IPS-NIHi11 (cell line): Measurements from ENCODE around the gene KCNK18.
"Not testable (repeated sequence)": the region's sequence is repeated elsewhere in the genome, so short reads cannot be mapped to it uniquely, and the experiment has no call there.

Source experiments
- DNase-seq: peaks from one replicate; pipeline ENCODE4 v3.0.0; 2012; ENCODE audit warnings: mixed read lengths, low spot score

The KCNK18 gene

GRCh38 chr10:117222552-117222951 is 25.3 kb downstream of the KCNK18 start:
- no peak for DNase-seq

- no peak for DNase-seq
Observed at GRCh38 chr10:117222976-117223692, 25.8 kb downstream of the KCNK18 start.

- DNase-seq, result no peak
Observed at GRCh38 chr10:117223693-117224430, 26.6 kb downstream of the KCNK18 start.

GRCh38 chr10:117224881-117225280 is 27.6 kb downstream of the KCNK18 start:
- DNase-seq, result no peak

- peak; percentile 85 for DNase-seq
Observed at GRCh38 chr10:117226813-117227451, 29.6 kb downstream of the KCNK18 start.

GRCh38 chr10:117228210-117228609 is 30.9 kb downstream of the KCNK18 start:
- DNase-seq, result no peak

GRCh38 chr10:117230107-117230506 is 32.8 kb downstream of the KCNK18 start:
- not testable (repeated sequence) for DNase-seq

GRCh38 chr10:117237401-117237991 is 40.2 kb downstream of the KCNK18 start:
- no peak for DNase-seq

GRCh38 chr10:117239051-117239450 is 41.8 kb downstream of the KCNK18 start:
- DNase-seq, result no peak

GRCh38 chr10:117239721-117240620 is 42.7 kb downstream of the KCNK18 start:
- DNase-seq, result peak; percentile 67

- DNase-seq, result peak; percentile 81
Observed at GRCh38 chr10:117240621-117241529, 43.6 kb downstream of the KCNK18 start, which contains the start of gene SLC18A2. TSS of gene SLC18A2 (plus strand) at chr10:117241114. CDS start at chr10:117241694, 580 bp downstream.

- DNase-seq, result peak; percentile 70
Observed at GRCh38 chr10:117241541-117242462, 44.5 kb downstream of the KCNK18 start.

- no peak for DNase-seq
Observed at GRCh38 chr10:117242463-117242832, 45.2 kb downstream of the KCNK18 start.

GRCh38 chr10:117246997-117247671 is 49.8 kb downstream of the KCNK18 start:
- no peak for DNase-seq

GRCh38 chr10:117248750-117249465 is 51.6 kb downstream of the KCNK18 start:
- no peak for DNase-seq

GRCh38 chr10:117249493-117250093 is 52.3 kb downstream of the KCNK18 start:
- no peak for DNase-seq

- no peak for DNase-seq
Observed at GRCh38 chr10:117250411-117250810, 53.1 kb downstream of the KCNK18 start.

- DNase-seq, result no peak
Observed at GRCh38 chr10:117253908-117254307, 56.6 kb downstream of the KCNK18 start.
